GM06990 (cell line): ENCODE data around the gene GPR143.

Source experiments
- DNase-seq: peaks from one replicate; pipeline ENCODE4 v3.0.0-alpha.2; 2011; ENCODE audit not compliant: insufficient read length; ENCODE audit errors: extremely low read depth
- H3K27me3 ChIP-seq: replicated peaks from 2 replicates; pipeline ENCODE4 v1.6.0; 2011; ENCODE audit warnings: low read length; ENCODE audit not compliant: control insufficient read depth, insufficient read depth
- H3K36me3 ChIP-seq: 2 replicates; pipeline ENCODE4 v1.5.1; 2011; ENCODE audit warnings: low read length; ENCODE audit not compliant: control insufficient read depth, insufficient read depth
- H3K4me3 ChIP-seq: replicated peaks from 2 replicates; pipeline ENCODE4 v1.5.1; 2011; ENCODE audit warnings: low read depth, mild to moderate bottlenecking, control low read depth, low read length
- CTCF ChIP-seq: IDR thresholded peaks from 2 replicates; pipeline ENCODE4 v1.5.1; 2011; ENCODE audit warnings: low read length, control low read depth, mild to moderate bottlenecking, inconsistent platforms; ENCODE audit not compliant: insufficient read depth, poor library complexity, severe bottlenecking

The GPR143 gene

GRCh38 chrX:9730752-9731151 is 34.9 kb downstream of the GPR143 start:
- no peaks in the 10 kb centered on the region for H3K36me3 ChIP-seq
- DNase-seq, result no peak
- no peaks in the 10 kb centered on the region for H3K27me3 ChIP-seq
- TF ChIP-seq CTCF, result no peak
- H3K4me3 ChIP-seq, result no peak overlapping the region

- Histone ChIP-seq H3K4me3 (no peak overlapping the region), H3K27me3 (no peaks in the 10 kb centered on the region), H3K36me3 (no peaks in the 10 kb centered on the region)
- TF ChIP-seq CTCF, result no peak
- DNase-seq, result no peak
Measured at GRCh38 chrX:9730078-9730477, 35.6 kb downstream of the GPR143 start.

- Histone ChIP-seq H3K27me3 (no peaks in the 10 kb centered on the region), H3K36me3 (no peaks in the 10 kb centered on the region), H3K4me3 (no peak overlapping the region)
- TF ChIP-seq CTCF, result no peak
- no peak for DNase-seq
Measured at GRCh38 chrX:9729171-9729885, 36.3 kb downstream of the GPR143 start.

- DNase-seq, result no peak
- Histone ChIP-seq H3K27me3 (no peaks in the 10 kb centered on the region), H3K4me3 (no peak overlapping the region), H3K36me3 (no peaks in the 10 kb centered on the region)
- TF ChIP-seq CTCF, result no peak
Measured at GRCh38 chrX:9728261-9728660, 37.4 kb downstream of the GPR143 start.

GRCh38 chrX:9724711-9725110 is 40.9 kb downstream of the GPR143 start:
- TF ChIP-seq CTCF, result peak; percentile 17
- H3K36me3 ChIP-seq, result no peaks in the 10 kb centered on the region
- no peak for DNase-seq

GRCh38 chrX:9717376-9717775 is 48.3 kb downstream of the GPR143 start:
- no peak overlapping the region for H3K4me3 ChIP-seq
- no peak for TF ChIP-seq CTCF
- no peak for DNase-seq
- no peaks in the 10 kb centered on the region for H3K27me3 ChIP-seq
- no peaks in the 10 kb centered on the region for H3K36me3 ChIP-seq

More at GRCh38 chrX:9724711-9725110, 40.9 kb downstream of the GPR143 start:
- no peaks in the 10 kb centered on the region for H3K27me3 ChIP-seq
- H3K4me3 ChIP-seq, result no peak overlapping the region
